Stimulated activated CD4-positive, alpha-beta T cell treated with anti-CD3 and anti-CD28 coated beads, TNF-alpha, amount 100 ng/mL, for 1 hour (primary cell): ENCODE data around the gene ZNF432.
"Not testable (repeated sequence)": the region's sequence is repeated elsewhere in the genome, so short reads cannot be mapped to it uniquely, and the experiment has no call there.

Source experiments
- DNase-seq, 3 donors: peaks; one replicate each; pipeline ENCODE4 v3.0.0-alpha.2; 2020; ENCODE audit warnings: low read depth in 3 of 3, low spot score in 1 of 3

ZNF432 gene

DNA sequence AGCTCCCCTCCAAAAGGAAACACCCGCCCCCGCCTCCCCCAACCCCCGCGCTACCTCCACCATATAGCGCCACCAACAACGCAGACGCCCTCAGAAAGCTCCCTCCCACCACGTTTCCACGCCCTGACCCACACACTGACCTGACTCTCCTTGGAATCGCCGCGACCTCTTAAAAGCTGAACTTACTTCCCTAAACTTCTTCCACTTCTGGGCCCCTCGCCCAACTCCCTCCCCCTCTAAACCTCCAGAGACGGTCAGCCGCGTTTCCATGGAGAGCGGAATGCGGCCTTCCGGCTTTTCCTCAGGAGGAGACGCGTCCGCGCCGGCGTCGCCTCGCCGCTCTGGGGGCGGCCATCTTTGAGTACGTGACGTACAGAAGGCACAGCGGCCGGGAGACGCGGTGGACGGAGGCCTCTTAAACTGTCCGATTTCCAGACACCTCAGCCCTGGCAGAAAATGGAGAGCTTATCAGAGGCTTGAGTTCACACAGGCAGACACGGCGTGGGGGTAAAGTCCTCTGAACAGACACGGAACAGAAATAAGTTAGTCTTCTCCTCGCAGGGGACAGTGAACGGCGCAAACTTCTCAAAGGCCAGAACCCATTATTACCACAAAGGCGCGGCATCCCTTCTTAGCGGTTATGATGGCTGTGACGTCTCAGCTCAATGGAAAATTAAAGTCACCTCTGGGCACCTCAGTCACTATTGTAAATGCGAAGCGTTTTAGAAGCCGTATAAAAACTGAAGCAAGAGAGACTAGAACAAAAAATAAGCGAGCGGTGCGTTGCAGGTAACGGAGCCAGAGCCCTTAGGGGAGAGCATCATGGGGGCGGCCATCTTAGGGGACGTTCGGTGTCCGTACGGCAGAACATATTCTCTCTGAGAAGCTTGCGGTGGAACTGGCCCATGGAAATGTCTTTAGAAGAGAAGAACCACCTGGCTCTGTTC lies at the start of gene ZNF432:
ZNF432 (minus strand) TSS at position 284 of the 947 bp plus-strand sequence. CDS start 1,970 bp downstream, outside the sequence.
- peak; percentile 51 to 69 (median 66) for DNase-seq

DNA sequence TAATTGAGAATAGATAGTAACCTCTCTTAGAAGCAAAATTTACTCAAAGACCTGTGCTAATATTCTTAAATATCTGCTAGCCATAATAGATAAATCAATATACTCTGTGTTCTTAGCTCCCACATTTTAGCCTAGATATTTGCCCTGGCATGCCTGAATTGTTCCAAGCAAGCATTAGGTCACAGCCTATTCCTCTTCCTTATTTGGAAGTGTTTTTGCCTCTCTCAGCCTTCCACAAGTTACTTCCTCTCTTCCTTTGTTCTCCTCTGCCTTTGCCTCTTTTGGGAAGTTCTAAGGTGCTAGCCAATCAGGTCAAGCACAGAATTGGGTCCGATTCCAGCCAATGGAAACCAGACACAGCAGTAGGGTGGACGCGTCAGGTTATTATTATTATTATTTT lies 47.8 kb upstream of the ZNF432 start:
- DNase-seq, result not testable (repeated sequence)

DNA sequence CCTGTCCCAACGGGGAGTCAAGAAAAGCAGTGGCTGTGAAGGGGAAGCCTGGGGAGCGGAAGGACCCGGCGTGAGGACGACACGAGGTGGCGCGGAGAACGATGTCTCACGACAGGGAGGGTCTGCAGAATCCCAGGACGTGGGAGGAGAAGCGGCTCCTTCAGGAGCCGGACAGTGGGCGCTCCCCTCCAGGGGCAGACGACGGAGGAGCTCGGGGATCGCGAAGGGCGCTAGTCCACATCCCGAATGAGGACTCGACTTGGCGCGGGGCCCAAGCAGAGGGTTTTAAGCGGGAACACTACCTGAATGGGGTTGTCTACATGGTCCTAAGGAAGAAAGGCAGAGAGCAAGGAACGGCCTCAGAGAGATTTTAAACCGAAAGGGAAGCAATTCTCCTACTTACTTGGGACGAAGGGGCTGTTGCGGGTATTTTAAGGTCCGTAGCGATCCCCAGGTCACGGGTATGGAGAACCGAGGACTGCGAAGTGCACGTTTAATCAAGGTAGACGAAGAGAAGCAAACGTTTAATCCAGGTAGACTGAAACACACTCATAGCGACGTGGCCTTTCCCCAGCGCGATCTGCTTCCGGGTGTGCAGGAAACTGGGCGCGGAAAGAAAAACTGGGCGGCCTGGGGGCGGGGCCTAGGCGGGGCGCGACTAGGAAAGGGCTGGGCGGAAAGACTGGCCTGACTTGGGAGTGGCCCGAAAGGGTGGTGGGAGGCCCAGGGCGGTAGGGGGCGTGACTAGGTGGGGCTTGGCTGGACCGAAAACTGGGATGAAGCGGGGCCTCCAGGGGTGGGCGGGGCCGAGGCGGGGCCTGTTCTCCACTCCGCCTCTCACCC lies 46.8 kb upstream of the ZNF432 start, which contains the start of gene ZNF841:
ZNF841 (minus strand) TSS at position 594 of the 843 bp plus-strand sequence. CDS start 10,964 bp downstream, outside the sequence.
- DNase-seq, result peak; percentile 50 to 77 (median 64)

DNA sequence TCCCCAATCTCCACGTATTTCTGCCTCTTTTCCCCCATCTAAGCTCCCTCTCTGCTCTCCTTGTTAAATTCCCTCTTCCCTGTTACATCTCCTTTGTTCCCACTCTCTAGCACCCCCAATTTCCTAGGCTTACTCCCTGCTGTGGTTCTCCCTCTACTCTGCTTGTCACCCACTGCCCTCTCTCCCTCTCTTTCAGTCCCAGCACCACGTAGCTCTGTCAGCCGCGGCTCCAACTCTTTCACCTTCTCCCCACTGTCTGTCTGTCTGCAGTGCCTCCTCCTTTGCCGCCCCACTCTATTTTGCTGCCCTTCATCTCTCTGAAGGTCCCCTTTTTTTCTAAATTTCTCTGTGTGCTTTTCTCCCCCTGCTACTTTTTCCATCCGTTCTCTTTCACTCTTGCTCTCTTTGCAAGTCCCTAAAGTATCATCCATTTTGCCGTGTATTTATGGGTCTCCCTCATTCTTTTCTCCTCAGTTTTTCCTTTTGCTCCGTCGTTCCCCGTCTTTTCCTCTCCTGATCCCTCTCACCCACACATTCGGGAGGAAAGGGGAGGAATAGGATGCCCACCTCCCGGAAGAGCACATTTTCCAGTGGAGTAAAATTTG lies 46.0 kb upstream of the ZNF432 start:
- no peak for DNase-seq

DNA sequence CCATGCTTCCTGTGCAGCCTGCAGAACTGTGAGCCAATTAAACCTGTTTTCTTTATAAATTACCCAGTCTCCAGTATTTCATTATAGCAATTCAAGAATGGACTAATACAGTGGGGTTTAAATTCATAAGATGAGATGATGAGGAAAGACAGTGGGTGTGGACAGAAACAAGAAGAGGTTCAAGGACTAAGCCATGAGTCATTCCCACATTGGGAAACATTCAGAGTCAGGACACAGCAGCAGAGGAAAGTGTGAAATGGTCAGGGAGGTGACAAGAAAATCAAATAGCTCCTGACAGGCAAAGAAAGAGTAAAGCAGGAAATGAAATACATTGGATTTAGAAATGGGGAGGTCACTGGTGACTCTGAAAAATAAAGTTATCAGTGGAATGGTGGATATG lies 37.8 kb upstream of the ZNF432 start:
- no peak for DNase-seq

DNA sequence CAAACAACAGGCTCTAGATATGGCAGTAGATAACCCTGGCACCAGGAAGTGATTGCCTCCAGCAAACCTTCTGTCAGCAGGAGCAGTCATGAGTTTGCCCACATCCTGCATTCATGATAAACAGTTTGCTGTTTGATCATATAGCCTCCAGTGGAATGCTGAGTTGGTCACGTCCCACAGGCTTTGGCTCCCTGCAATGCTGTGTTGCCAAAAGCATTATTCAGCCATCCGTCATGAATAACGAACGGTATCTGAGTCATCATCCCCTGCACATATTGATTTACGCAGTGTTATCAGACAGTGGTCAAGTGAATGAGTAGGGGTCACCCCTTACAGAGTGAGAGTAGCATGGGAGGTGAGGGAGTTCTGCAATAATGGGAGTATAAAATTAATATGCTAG lies 21.9 kb upstream of the ZNF432 start:
- DNase-seq, result no peak

DNA sequence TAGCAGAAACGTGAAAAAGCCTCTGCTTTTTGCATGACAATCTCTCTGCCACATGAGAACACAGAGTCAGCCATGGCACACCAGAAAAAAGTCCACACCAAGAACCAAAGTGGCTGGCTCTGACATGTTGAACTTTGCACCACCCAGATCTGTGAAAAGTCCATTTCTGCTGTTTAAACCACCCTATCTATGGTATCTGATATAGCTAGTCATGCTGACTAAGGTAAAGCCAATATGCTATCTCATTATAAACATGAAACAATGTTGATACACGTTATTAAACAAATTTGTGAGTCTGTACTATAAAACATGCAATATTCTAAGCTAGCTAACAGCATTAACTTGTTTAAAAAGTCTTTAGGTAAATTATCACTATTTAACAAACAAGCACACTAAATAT lies 21.0 kb upstream of the ZNF432 start:
- DNase-seq, result no peak

DNA sequence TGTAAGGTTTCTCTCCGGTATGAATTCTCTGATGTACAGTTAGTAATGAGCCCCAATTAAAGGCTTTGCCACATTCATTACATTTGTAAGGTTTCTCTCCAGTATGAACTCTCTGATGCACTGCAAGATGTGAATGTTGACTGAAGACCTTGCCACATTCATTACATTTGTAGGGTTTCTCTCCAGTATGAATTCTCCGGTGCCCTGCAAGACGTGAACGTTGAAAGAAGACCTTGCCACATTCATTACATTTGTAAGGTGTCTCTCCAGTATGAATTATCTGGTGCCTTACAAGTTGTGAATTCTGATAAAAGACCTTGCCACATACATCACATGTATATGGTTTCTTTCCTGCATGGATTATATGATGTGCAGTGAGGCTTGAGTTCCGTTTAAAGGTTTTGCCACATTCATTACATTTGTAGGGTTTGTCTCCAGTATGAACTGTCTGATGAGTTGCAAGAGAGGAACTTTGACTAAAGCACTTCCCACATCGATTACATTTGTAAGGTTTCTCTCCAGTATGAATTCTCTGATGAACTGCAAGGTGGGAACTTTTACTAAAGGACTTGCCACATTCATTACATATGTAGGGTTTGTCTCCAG lies 17.7 kb upstream of the ZNF432 start:
- DNase-seq, result no peak

DNA sequence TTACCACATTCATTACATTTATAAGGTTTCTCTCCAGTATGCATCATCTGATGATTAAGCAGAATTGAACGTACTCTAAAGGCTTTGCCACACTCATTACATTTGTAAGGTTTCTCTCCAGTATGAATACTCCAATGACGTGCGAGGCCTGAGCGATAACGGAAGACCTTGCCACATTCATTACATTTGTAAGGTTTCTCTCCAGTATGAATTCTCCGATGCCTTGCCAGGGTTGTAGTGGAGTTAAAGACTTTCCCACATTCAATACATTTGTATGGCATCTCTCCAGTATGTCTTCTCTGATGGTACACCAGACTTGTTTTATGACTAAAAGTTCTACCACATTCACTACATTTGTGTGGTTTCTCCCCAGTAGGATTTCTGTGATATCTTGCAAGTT lies 16.8 kb upstream of the ZNF432 start:
- DNase-seq, result no peak

DNA sequence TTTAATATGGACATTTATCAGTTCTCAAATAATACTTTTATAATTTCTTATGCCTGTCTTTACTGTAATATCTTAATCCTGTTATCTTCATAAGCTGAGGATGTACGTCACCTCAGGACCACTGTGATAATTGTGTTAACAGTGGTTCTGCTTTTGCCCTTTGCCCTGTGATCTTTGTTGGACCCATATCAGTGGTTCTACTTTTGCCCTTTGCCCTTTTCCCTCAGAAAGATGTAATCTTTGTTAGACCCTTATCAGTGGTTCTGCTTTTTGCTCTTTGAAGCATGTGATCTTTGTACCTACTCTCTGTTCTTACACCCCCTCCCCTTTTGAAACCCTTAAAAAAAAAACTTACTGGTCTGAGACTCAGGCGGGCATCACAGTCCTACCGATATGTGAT lies 7.8 kb upstream of the ZNF432 start:
- DNase-seq, result not testable (repeated sequence)

DNA sequence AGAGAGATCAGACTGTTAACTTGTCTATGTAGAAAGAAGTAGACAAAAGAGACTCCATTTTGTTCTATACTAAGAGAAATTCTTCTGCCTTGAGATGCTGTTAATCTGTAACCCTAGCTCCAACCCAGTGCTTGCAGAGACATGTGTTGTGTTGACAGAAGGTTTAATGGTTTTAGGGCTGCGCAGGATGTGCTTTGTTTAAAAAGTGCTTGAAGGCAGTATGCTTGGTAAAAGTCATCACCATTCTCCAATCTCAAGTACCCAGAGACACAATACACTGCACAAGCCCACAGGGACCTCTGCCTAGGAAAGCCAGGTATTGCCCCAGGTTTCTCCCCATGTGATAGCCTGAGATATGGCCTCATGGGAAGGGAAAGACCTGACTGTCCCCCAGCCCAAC lies 3.1 kb upstream of the ZNF432 start:
- DNase-seq, result not testable (repeated sequence)

DNA sequence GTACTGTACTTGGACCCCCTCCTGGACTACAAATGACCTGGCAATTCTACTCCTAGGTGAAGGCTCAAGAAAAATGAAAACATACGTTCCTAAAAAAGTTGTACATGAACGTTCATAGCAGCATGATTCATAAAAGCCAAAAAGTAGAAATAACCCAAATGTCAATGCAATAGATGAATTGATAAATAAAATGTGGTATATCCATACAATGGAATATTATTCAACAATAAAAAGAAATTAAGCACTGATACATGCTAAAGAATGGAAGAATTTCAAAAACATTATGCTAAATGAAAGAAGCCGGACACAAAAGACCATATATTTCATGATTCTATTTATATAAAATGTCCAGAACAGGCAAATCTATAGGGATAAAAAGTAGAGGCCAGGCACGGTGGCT lies 9.5 kb downstream of the ZNF432 start:
- DNase-seq, result no peak

DNA sequence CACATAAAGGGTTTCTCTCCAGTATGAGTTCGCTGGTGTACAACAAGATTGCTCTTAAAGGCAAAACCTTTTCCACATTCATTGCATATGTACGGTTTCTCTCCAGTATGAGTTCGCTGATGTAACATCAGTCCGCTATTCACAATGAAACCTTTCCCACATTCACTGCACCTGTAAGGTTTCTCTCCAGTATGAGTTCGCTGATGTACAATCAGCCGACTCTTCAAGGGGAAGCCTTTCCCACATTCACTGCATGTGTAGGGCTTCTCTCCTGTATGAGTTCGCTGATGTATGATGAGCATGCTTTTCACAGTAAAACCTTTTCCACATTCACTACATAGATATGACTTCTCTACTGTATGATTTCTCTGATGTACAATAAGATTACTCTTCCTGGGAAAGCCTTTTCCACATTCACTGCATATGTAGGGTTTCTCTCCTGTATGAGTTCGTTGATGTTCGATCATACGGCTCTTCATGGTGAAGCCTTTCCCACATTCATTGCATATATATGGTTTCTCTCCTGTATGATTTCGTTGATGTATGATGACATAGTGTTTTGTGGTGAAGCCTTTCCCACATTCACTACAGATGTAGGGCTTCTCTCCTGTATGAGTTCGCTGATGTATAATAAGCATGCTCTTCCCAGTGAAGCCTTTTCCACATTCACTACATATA lies 14.4 kb downstream of the ZNF432 start:
- DNase-seq, result no peak

DNA sequence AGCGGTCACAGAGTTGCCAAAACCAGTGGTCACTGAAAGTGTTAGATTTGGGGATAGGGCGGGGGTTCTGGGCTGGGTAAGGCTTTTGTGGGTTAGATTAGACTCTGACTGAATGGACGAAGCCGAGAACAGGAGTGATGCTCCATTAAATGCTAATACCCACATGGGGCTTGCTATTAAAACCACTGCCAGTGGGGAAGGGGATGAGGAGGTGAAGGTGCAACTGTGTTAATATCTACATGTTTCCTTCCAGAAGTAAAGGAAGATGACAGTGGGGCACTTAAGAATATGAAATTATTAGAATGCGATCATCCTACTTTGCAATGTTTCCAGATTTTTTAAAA lies 19.9 kb downstream of the ZNF432 start:
- no peak for DNase-seq

DNA sequence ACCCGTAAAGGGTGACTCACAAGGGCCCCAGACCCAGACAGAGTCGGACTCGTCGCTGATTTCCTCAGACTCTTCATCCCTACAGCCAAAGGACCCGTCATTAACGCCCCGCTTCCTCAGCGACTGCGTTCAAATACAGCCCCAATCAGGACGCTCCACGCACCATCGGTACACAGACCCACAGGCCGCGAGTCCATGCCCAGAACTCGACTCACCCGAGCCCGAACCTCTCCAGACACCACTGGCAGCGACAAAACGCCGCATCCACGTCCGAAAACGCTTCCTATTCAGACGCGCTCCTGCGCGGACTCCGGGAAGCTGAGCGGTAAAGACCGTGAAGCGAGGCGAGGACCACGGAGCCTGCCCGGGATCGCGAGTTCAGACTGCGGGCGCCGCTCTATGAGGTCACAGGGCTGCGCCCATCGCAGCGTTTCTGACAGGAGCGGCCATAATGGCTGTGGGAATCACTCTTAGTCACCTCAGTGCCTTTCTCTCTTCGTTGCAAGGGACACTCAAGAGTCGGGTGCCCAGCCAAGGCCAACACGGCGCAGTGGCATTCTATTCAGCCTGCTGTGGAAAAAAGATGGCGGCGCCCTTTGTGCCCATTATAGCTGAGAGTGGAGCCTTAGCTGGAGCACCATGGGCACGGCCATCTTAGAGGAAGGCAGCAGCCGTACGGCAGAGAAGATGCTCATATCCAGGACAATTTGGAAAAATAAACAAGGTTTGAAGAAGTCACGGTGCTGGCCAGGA lies 20.4 kb downstream of the ZNF432 start, which contains the start of gene ZNF614:
ZNF614 (minus strand) TSS at position 353 of the 753 bp plus-strand sequence. CDS start 2,634 bp downstream, outside the sequence.
- peak; percentile 45 to 73 (median 59) for DNase-seq

DNA sequence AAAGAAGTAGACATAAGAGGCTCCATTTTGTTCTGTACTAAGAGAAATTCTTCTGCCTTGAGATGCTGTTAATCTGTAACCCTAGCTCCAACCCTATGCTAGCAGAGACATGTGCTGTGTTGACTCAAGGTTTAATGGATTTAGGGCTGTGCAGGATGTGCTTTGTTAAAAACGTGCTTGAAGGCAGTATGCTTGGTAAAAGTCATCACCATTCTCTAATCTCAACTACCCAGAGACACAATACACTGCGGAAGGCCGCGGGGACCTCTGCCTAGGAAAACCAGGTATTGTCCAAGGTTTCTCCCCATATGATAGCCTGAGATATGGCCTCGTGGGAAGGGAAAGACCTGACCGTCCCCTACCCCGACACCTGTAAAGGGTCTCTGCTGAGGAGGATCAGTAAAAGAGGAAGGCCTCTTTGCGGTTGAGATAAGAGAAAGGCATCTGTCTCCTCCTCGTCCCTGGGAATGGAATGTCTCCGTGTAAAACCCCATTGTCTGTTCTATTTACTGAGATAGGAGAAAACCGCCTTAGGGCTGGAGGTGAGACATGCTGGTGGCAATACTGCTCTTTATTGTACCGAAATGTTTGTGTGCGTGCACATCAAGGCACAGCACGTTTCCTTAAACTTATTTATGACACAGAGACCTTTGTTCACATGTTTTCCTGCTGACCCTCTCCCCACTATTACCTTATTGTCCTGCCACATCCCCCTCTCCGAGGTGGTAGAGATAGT lies 22.2 kb downstream of the ZNF432 start:
- not testable (repeated sequence) for DNase-seq

DNA sequence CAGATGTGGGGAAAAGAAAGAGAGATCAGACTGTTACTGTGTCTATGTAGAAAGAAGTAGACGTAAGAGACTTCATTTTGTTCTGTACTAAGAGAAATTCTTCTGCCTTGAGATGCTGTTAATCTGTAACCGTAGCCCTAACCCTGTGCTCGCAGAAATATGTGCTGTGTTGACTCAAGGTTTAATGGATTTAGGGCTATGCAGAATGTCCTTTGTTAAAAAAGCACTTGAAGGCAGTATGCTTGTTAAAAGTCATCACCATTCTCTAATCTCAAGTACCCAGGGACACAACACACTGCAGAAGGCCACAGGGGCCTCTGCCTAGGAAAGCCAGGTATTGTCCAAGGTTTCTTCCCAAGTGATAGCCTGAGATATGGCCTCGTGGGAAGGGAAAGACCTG lies 24.2 kb downstream of the ZNF432 start:
- not testable (repeated sequence) for DNase-seq

DNA sequence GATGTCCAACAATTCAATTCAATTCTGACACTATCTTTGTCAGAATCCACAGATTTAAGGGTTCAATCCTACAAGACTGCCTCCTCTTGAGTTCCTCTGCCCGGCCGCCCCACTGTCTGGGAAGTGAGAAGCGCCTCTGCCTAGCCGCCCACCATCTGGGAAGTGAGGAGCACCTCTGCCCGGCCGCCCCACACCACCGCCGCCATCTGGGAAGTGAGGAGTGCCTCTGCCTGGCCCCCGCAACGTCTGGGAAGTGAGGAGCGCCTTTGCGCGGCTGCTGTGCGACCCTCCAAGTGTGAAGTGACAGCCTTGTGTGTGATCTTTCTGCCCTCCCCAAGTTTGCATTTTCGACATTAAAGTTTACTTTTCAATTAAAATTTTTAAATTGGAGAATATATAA lies 26.4 kb downstream of the ZNF432 start:
- DNase-seq, result no peak

DNA sequence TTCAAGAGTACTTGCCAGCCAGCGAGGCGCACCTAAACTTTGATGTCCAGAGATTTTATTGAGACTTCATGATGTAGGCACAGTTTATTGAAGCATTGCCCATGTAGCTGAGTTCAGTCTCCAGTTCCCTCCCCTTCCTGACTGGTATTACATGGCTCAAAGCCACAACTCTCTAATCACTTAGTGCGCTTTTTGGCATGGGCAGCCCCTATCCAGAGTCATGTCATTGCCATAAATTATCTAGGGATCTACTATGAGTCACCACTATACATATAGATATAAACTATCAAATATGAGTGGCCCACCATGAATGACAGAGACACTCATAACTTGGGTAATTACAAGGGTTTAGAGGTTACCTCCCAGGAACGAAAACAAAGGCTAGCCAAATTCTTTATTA lies 28.1 kb downstream of the ZNF432 start:
- no peak for DNase-seq
